ENCODE measurements around the gene CLSTN2. TPM values are rescaled to one million over a fixed set of nuclear protein-coding genes. Genes with fewer than 3 reads are reported as not detected.

The CLSTN2 gene
- total RNA-seq, 2 donors from 2014 or later, result 13.6 to 28.3 TPM

DNA sequence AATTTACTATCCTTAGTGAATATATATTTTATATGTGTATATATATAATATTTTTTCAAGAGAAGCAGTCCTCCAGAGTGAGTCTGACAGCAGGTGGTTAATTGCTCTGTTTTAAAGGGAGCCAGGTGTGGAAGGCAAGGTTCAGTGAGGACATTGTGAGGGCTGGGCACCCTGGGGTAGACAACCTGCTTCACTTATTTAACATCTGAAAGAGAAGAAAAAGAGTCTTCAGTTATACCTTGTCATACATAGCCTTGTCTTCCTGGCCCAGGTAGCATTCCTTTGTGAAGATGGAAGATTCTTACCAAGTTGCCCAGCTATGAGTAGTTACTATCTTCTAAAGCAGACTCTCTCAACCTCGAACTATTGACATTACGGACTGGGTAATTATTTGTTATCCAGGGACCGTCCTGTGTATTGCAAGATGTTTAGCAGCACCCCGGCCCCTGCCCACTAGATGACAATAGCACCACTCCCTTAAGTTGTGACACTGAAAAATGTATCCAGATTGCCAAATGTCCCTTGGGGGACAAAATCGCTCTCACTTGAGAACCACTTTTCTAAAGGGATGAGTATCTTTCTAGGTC lies 406.9 kb downstream of the CLSTN2 start:
- H3K9me3 ChIP-seq, result peaks cover 0 to 4% of the 10 kb centered on the region in 2 donors
- H3K4me1 ChIP-seq, result no peaks in the 10 kb centered on the region
- DNase-seq (ENCODE audit: low spot score), result no peak
- TF ChIP-seq, protein P1, sequence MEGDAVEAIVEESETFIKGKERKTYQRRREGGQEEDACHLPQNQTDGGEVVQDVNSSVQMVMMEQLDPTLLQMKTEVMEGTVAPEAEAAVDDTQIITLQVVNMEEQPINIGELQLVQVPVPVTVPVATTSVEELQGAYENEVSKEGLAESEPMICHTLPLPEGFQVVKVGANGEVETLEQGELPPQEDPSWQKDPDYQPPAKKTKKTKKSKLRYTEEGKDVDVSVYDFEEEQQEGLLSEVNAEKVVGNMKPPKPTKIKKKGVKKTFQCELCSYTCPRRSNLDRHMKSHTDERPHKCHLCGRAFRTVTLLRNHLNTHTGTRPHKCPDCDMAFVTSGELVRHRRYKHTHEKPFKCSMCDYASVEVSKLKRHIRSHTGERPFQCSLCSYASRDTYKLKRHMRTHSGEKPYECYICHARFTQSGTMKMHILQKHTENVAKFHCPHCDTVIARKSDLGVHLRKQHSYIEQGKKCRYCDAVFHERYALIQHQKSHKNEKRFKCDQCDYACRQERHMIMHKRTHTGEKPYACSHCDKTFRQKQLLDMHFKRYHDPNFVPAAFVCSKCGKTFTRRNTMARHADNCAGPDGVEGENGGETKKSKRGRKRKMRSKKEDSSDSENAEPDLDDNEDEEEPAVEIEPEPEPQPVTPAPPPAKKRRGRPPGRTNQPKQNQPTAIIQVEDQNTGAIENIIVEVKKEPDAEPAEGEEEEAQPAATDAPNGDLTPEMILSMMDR (IDR thresholded peaks at IDR 0.05), result no peak
- no peak overlapping the region for H3K4me3 ChIP-seq
- no peaks in the 10 kb centered on the region for H3K36me3 ChIP-seq
- no peak overlapping the region for H3K27ac ChIP-seq
- no peaks in the 10 kb centered on the region for H3K27me3 ChIP-seq

DNA sequence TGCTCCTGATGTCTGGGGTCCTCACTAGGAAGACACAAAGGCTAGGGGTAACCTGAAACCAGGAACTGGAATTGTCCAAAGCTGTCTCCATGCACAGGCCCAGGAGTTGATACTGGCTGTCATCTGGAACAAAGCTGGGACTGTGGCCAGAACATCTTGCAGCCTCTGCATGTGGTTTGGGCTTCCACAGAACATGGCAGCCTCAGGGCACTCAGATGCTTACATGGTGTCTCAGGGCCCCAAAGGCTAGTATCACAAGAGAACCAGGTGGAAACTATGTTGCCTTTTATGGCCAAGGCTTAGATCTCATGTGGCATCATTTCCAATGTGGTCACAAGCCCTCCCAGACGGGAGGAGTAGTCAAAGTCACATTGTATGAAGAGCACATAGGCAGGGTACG lies 407.7 kb downstream of the CLSTN2 start:
- H3K4me3 ChIP-seq, result no peak overlapping the region
- TF ChIP-seq, protein P1 (IDR thresholded peaks at IDR 0.05), result no peak
- no peaks in the 10 kb centered on the region for H3K4me1 ChIP-seq
- no peak overlapping the region for H3K27ac ChIP-seq
- no peaks in the 10 kb centered on the region for H3K36me3 ChIP-seq
- H3K27me3 ChIP-seq, result no peaks in the 10 kb centered on the region
- DNase-seq (ENCODE audit: low spot score), result no peak
- H3K9me3 ChIP-seq, result peaks cover 0 to 4% of the 10 kb centered on the region in 2 donors

DNA sequence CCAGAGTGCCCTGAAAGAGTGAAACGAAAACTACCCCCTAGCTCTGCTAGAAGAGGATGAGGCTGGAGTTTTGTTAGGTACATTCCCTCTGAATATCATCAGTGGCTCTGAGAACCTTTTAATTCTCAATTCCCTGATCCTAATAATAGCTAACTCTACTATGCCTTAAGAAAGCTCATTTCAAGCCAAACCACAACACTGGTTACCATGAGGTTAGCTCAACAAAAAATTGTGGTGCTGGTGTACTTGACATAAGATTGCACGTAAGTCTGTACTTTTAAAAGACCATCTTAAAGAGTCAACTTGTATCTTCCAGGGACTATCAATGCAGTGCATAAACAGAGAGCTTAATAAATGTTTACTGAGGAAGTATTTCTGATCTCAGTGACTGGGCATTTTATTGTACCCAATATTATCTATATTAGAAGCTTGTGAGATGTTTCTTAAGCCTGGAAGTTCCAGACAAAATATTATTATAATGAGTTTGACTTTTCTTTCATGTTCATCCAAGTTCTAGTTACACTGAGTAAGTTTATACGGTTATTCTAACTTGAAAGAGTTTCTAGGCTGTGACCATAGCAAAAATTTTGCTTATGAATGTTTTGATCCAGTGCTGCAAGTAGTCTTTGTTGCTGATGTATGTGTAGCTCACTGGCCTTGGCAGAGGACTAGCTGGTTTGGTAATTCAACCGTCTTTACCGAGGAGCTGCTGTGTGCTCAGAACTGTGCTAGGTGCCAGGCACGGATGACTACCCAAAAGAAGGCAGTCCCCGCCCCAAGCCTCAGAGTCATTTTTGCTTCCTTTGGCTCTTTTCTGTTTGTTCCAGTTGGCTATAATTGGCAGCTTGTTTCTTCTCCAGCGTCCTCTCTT lies 408.5 kb downstream of the CLSTN2 start:
- Histone ChIP-seq H3K9me3 (peaks cover 0 to 4% of the 10 kb centered on the region in 2 donors), H3K27me3 (no peaks in the 10 kb centered on the region), H3K27ac (no peak overlapping the region), H3K36me3 (no peaks in the 10 kb centered on the region), H3K4me1 (no peaks in the 10 kb centered on the region), H3K4me3 (no peak overlapping the region)
- TF ChIP-seq, protein P1 (IDR thresholded peaks at IDR 0.05), result no peak
- no peak for DNase-seq (ENCODE audit: low spot score)

DNA sequence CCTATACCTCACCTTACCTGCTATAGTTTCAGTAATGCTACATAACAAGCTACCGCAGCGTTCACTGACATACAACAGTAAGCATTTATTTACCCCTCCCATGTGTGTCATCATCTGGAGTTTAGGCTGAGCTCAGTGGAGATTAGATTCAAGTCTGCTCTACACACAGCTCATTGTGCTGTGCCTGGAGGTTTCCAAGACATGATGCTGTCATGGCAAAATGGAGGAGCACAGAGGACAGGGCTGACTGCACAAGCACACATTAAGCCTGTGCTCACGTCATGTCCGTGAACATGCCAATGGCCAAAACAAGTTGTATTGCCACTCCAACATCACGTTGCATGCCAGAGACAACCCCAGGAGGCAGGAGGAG lies 409.1 kb downstream of the CLSTN2 start:
- H3K27me3 ChIP-seq, result no peaks in the 10 kb centered on the region
- H3K27ac ChIP-seq, result no peak overlapping the region
- TF ChIP-seq, protein P1 (IDR thresholded peaks at IDR 0.05), result no peak
- no peak overlapping the region for H3K4me3 ChIP-seq
- H3K4me1 ChIP-seq, result no peaks in the 10 kb centered on the region
- peaks cover 0 to 4% of the 10 kb centered on the region in 2 donors for H3K9me3 ChIP-seq
- H3K36me3 ChIP-seq, result no peaks in the 10 kb centered on the region
- DNase-seq (ENCODE audit: low spot score), result no peak

DNA sequence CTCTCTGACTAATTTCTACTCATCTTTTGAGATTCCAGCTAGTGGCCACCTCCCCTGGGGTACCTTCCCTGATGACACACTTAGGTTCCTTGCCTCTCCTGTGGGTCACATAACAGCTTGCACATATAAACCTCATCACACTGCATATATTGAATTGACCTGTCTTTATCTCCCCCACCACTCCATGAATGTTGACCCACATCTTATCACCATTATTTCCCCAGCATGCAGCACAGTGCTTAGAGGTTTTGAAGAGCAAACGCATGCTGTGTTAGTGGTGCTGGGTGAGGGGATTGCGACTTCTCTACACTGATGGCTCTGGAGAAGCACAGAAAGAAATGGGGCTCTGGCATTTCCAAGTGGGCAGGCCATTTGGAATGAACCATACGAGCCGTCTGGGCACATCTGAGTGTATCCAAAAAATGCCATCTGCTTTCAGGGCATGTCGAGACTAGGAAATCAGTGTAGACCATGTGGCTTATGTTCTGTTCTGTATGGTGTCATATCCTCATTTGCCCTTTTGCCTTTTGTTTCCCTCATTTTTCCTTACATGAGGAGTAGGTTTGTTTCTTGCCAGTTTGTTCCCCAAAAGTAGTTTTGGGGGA lies 409.7 kb downstream of the CLSTN2 start:
- H3K4me3 ChIP-seq, result no peak overlapping the region

More for the DNA sequence above, 409.7 kb downstream of the CLSTN2 start:
- Histone ChIP-seq H3K4me1 (no peaks in the 10 kb centered on the region), H3K27me3 (no peaks in the 10 kb centered on the region), H3K9me3 (peaks cover 0 to 4% of the 10 kb centered on the region in 2 donors), H3K36me3 (no peaks in the 10 kb centered on the region), H3K27ac (no peak overlapping the region)
- TF ChIP-seq, protein P1 (IDR thresholded peaks at IDR 0.05), result no peak
- no peak for DNase-seq (ENCODE audit: low spot score)

Data from right atrium auricular region (tissue), 2 donors.